H1 (cell line): ENCODE measurements around the gene PIF1. TPM values are rescaled to one million over a fixed set of nuclear protein-coding genes. Genes with fewer than 3 reads are reported as not detected.

Experiments
- CTCF ChIA-PET: fragments of 300-600 bp; sonication (Branson Sonifier 250); formaldehyde crosslinking; loops from one replicate; lab custom pipeline; 2021; ENCODE audit not compliant: partially characterized antibody; lab: Charles Lee
- POLR2A ChIA-PET: fragments of 300-600 bp; sonication (Branson Sonifier 250); formaldehyde crosslinking; loops from one replicate; lab custom pipeline; 2021; ENCODE audit warnings: inconsistent platforms; ENCODE audit not compliant: partially characterized antibody; lab: Charles Lee
- DNase-seq, 2 experiments: peaks; one replicate each; pipeline versions ENCODE4 v3.0.0 to v3.0.0-alpha.2; 2010 to 2022; ENCODE audit warnings: low spot score in 2 of 2, low read depth in 1 of 2, mixed read lengths in 1 of 2
- FAIRE-seq: peaks from 2 replicates; lab custom pipeline; 2011; peaks lifted over from hg19 to GRCh38; lab: Jason Lieb, UNC
- H2AFZ ChIP-seq: 2 replicates; pipeline ENCODE4 v1.8.1; 2012; ENCODE audit warnings: low read length, inconsistent platforms
- H2AK5ac ChIP-seq: 2 replicates; pipeline ENCODE4 v1.6.1; 2013; ENCODE audit warnings: low read depth, low read length
- H2BK120ac ChIP-seq: replicated peaks from 2 replicates; pipeline ENCODE3; 2013; ENCODE audit warnings: low read depth, low read length, inconsistent platforms
- H2BK12ac ChIP-seq: 2 replicates; pipeline ENCODE4 v1.6.1; 2013; ENCODE audit warnings: low read depth, low read length
- H2BK15ac ChIP-seq: 2 replicates; pipeline ENCODE4 v1.6.1; 2013; ENCODE audit warnings: low read length
- H2BK20ac ChIP-seq: 2 replicates; pipeline ENCODE4 v1.6.1; 2013; ENCODE audit warnings: low read length
- H2BK5ac ChIP-seq: 2 replicates; pipeline ENCODE4 v1.6.1; 2013; ENCODE audit warnings: low read depth, low read length
- H3K14ac ChIP-seq: 2 replicates; pipeline ENCODE4 v1.6.1; 2013; ENCODE audit warnings: inconsistent platforms; ENCODE audit not compliant: insufficient read length
- H3K18ac ChIP-seq: 2 replicates; pipeline ENCODE4 v1.6.1; 2013; ENCODE audit warnings: low read length; ENCODE audit errors: extremely low read depth
- H3K23ac ChIP-seq: 2 replicates; pipeline ENCODE4 v1.6.1; 2013; ENCODE audit warnings: inconsistent platforms; ENCODE audit not compliant: insufficient read length
- H3K23me2 ChIP-seq: 2 replicates; pipeline ENCODE4 v1.6.1; 2013; ENCODE audit warnings: low read depth, low read length
- H3K27ac ChIP-seq: 2 replicates; pipeline ENCODE4 v1.6.1; 2011; ENCODE audit warnings: low read depth, low read length, inconsistent platforms
- H3K27me3 ChIP-seq, 4 experiments: replicated peaks in 1 of 4; 1 replicate in 1 of 4; 2 replicates in 3 of 4; pipeline versions ENCODE4 v1.6.1 to v1.8.1; 2011 to 2013; ENCODE audit warnings: low read length in 3 of 4, mild to moderate bottlenecking in 3 of 4, inconsistent platforms in 2 of 4, mixed read lengths in 2 of 4, moderate library complexity in 1 of 4; ENCODE audit not compliant: control insufficient read depth in 3 of 4, insufficient read depth in 3 of 4; ENCODE audit errors: extremely low read depth in 1 of 4
- H3K36me3 ChIP-seq, 4 experiments: 2 replicates each; pipeline versions ENCODE4 v1.6.1 to v1.8.1; 2011 to 2013; ENCODE audit warnings: mild to moderate bottlenecking in 4 of 4, low read length in 3 of 4, moderate library complexity in 2 of 4, control low read depth in 1 of 4, inconsistent platforms in 1 of 4; ENCODE audit not compliant: insufficient read depth in 4 of 4, control insufficient read depth in 2 of 4
- H3K4ac ChIP-seq: replicated peaks from 2 replicates; pipeline ENCODE3; 2013; ENCODE audit warnings: low read length, low read depth, mixed read lengths, inconsistent platforms; ENCODE audit not compliant: insufficient read length
- H3K4me1 ChIP-seq, 4 experiments: replicated peaks in 1 of 4; 1 replicate in 1 of 4; 2 replicates in 3 of 4; pipeline versions ENCODE4 v1.6.1 to v1.8.1; 2011 to 2013; ENCODE audit warnings: low read length in 3 of 4, inconsistent platforms in 2 of 4, mixed read lengths in 1 of 4; ENCODE audit not compliant: insufficient read depth in 4 of 4, control insufficient read depth in 3 of 4
- H3K4me2 ChIP-seq, 2 experiments: 2 replicates each; pipeline versions ENCODE4 v1.6.1 to v1.8.1; 2011 to 2013; ENCODE audit warnings: low read depth in 2 of 2, low read length in 2 of 2, control low read depth in 1 of 2, inconsistent platforms in 1 of 2, mild to moderate bottlenecking in 1 of 2; ENCODE audit not compliant: insufficient read depth in 1 of 2
- H3K4me3 ChIP-seq, 4 experiments: fragments of 200-600, 300-600 bp in 1 of 4; sonication (generic), shearing (Covaris generic), sonication (Bioruptor Twin) in 1 of 4; 2 replicates each; pipeline versions ENCODE4 v1.5.1 to v1.8.1; 2011 to 2016; ENCODE audit warnings: low read length in 4 of 4, low read depth in 3 of 4, control low read depth in 2 of 4, inconsistent platforms in 2 of 4, mild to moderate bottlenecking in 2 of 4, mixed read lengths in 1 of 4, moderate library complexity in 1 of 4; ENCODE audit not compliant: insufficient read depth in 2 of 4; ENCODE audit errors: extremely low read depth in 1 of 4
- H3K56ac ChIP-seq: replicated peaks from 2 replicates; pipeline ENCODE3; 2013; ENCODE audit warnings: low read depth, mild to moderate bottlenecking, mixed read lengths, low read length, inconsistent platforms; ENCODE audit not compliant: insufficient read length
- H3K79me1 ChIP-seq: 2 replicates; pipeline ENCODE4 v1.6.1; 2013; ENCODE audit warnings: low read depth, low read length, control low read depth
- H3K79me2 ChIP-seq, 2 experiments: 2 replicates each; pipeline versions ENCODE4 v1.6.1 to v1.8.1; 2012 to 2013; ENCODE audit warnings: low read length in 2 of 2, mild to moderate bottlenecking in 2 of 2, inconsistent platforms in 1 of 2; ENCODE audit not compliant: insufficient read depth in 2 of 2, control insufficient read depth in 1 of 2
- H3K9ac ChIP-seq, 4 experiments: replicated peaks in 1 of 4; 1 replicate in 1 of 4; 2 replicates in 3 of 4; pipeline versions ENCODE4 v1.6.1 to v1.8.1; 2011 to 2013; ENCODE audit warnings: low read depth in 3 of 4, low read length in 3 of 4, control low read depth in 2 of 4, mild to moderate bottlenecking in 2 of 4, moderate library complexity in 2 of 4, inconsistent platforms in 1 of 4; ENCODE audit errors: extremely low read depth in 1 of 4
- H3K9me3 ChIP-seq, 2 experiments: 2 replicates each; pipeline versions ENCODE4 v1.6.1 to v1.8.1; 2012 to 2013; ENCODE audit warnings: mild to moderate bottlenecking in 2 of 2, moderate library complexity in 2 of 2, control low read depth in 1 of 2, inconsistent platforms in 1 of 2, low read depth in 1 of 2, low read length in 1 of 2, mixed read lengths in 1 of 2; ENCODE audit not compliant: insufficient read depth in 2 of 2
- H4K20me1 ChIP-seq, 2 experiments: replicated peaks in 1 of 2; 2 replicates each; pipeline versions ENCODE3 to v1.8.1; 2011 to 2013; ENCODE audit warnings: inconsistent platforms in 2 of 2, low read length in 2 of 2, mild to moderate bottlenecking in 1 of 2; ENCODE audit not compliant: insufficient read depth in 2 of 2, control insufficient read depth in 1 of 2
- H4K5ac ChIP-seq: 2 replicates; pipeline ENCODE4 v1.6.1; 2013; ENCODE audit warnings: low read length, low read depth, mixed read lengths, inconsistent platforms; ENCODE audit not compliant: insufficient read length
- H4K8ac ChIP-seq: 2 replicates; pipeline ENCODE4 v1.8.0; 2013; ENCODE audit warnings: mild to moderate bottlenecking, moderate library complexity, low read length, inconsistent platforms; ENCODE audit not compliant: insufficient read depth; ENCODE audit errors: extremely low read depth
- H4K91ac ChIP-seq: replicated peaks from 2 replicates; pipeline ENCODE3; 2013; ENCODE audit warnings: low read length, mixed read lengths, inconsistent platforms; ENCODE audit not compliant: insufficient read length
- BRCA1 ChIP-seq: IDR thresholded peaks from 2 replicates; pipeline ENCODE4 v1.6.1; 2012; ENCODE audit warnings: low read depth, low read length, improper control_type of control experiment
- CHD1 ChIP-seq: IDR thresholded peaks from 2 replicates; pipeline ENCODE4 v1.6.1; 2012; ENCODE audit warnings: low read depth, low read length, improper control_type of control experiment
- NRF1 ChIP-seq: IDR thresholded peaks from 2 replicates; pipeline ENCODE4 v1.6.1; 2011; ENCODE audit warnings: mild to moderate bottlenecking, low read depth, low read length, improper control_type of control experiment
- SIRT6 ChIP-seq: IDR thresholded peaks from one replicate; pipeline ENCODE4 v1.7.1; 2012; ENCODE audit warnings: low read length, inconsistent platforms
- SP1 ChIP-seq: IDR thresholded peaks from 2 replicates; pipeline ENCODE4 v1.6.1; 2011; ENCODE audit warnings: low read depth, low read length
- WGBS, 2 experiments: shearing (Covaris generic) in 1 of 2; methylation state at CpG; one replicate each; pipeline versions ENCODE4 v1.1.6 to v1.1.7; 2013 to 2015; ENCODE audit warnings: low lambda C conversion rate in 2 of 2, mixed read lengths in 2 of 2, inconsistent platforms in 1 of 2, low coverage in 1 of 2, missing lambda C conversion rate in 1 of 2; ENCODE audit not compliant: insufficient replicate concordance in 2 of 2, insufficient coverage in 1 of 2, insufficient read length in 1 of 2; ENCODE audit errors: extremely low coverage in 1 of 2, missing lambda C conversion rate in 1 of 2; 5-methylcytosine and 5-hydroxymethylcytosine counted together
- polyA plus RNA-seq, 7 experiments: library from polyadenylated mRNA; depleted of rRNA in 3 of 7; stranded (reverse) in 5 of 7; unstranded in 2 of 7; fragments of >200 nt in 5 of 7; fragments of 200-250 nt in 2 of 7; gene quantifications; 1 replicate in 5 of 7; 2 replicates in 1 of 7; 4 replicates in 1 of 7; pipeline versions ENCODE4 v1.2.1 to v1.2.3, GENCODE V29; 2011 to 2013; ENCODE audit warnings: missing spikeins in 2 of 7, mixed read lengths in 2 of 7
- total RNA-seq: library from RNA; stranded (reverse); fragmentation: NEBNext Ultra II Directional; extraction: Animal tissue kit (Norgen Biotek cat#: 25700); gene quantifications from 2 replicates; pipeline ENCODE4 v1.2.1, GENCODE V29; 2021
- TF ChIP-seq, protein P1 (sequence below): IDR thresholded peaks from 2 replicates; pipeline ENCODE4 v1.6.1; 2011; ENCODE audit warnings: low read length, improper control_type of control experiment

Gene PIF1
- total and polyA plus RNA-seq, 2 of the 8 experiments (the other 6 are each of a cell fraction or from before 2014, with no cell fraction given), result 73.3 to 138 TPM

- H3K27ac ChIP-seq, result no peak overlapping the region
- H3K9me3 ChIP-seq, result no peaks in the 10 kb centered on the region
- CTCF ChIA-PET, result interaction anchor here (0.8 to 1.6 kb wide), 10 partner anchors 13 to 54 kb away, joined by 3 to 4 read pairs (median 3); no protein-coding TSS in a partner anchor
Measured at GRCh38 chr15:64864068-64864467, 38.6 kb upstream of the PIF1 start.

More at GRCh38 chr15:64864068-64864467, 38.6 kb upstream of the PIF1 start:
- Histone ChIP-seq H2AK5ac (0 out of 2 replicates have a peak overlapping the region, but pooled peaks have one; percentile 15), H3K14ac (no peak overlapping the region), H2BK15ac (no peak overlapping the region), H3K36me3 (peaks cover 9 to 18% (median 14%) of the 10 kb centered on the region in 4 experiments; a peak in 6 of 8 replicates), H2BK5ac (peak overlapping the region; percentile 35; the same call in 1 of the 2 replicates), H3K4me1 (peaks cover 5 to 25% (median 15%) of the 10 kb centered on the region in 4 experiments), H4K91ac (no peak overlapping the region), H3K18ac (no peak overlapping the region), H3K27me3 (no peaks in the 10 kb centered on the region), H3K79me1 (peaks cover 11% of the 10 kb centered on the region), H3K4ac (no peak overlapping the region), H3K4me2 (no peak overlapping the region), H4K20me1 (peaks cover 0 to 12% of the 10 kb centered on the region in 2 experiments), H2AFZ (no peak overlapping the region), H4K8ac (no peak overlapping the region), H4K5ac (no peak overlapping the region), H2BK12ac (no peak overlapping the region), H2BK20ac (no peak overlapping the region), H3K56ac (no peak overlapping the region), H3K23me2 (no peaks in the 10 kb centered on the region), H3K4me3 (no peak overlapping the region), H3K23ac (no peak overlapping the region), H2BK120ac (no peak overlapping the region), H3K79me2 (peaks cover 0 to 4% of the 10 kb centered on the region in 2 experiments; a peak in 1 of 4 replicates), H3K9ac (no peak overlapping the region)
- 88% methylated on average over 1 of the region's 1 CpG; no CpG with 5 or more reads in 1 of the 2 experiments for WGBS, 2 experiments
- FAIRE-seq (no peak), DNase-seq (no peak)
- POLR2A ChIA-PET, result interaction anchor here (0.7 to 1.5 kb wide), 7 partner anchors 8 to 55 kb away, joined by 3 to 5 read pairs (median 3); no protein-coding TSS in a partner anchor
- TF ChIP-seq, protein P1, sequence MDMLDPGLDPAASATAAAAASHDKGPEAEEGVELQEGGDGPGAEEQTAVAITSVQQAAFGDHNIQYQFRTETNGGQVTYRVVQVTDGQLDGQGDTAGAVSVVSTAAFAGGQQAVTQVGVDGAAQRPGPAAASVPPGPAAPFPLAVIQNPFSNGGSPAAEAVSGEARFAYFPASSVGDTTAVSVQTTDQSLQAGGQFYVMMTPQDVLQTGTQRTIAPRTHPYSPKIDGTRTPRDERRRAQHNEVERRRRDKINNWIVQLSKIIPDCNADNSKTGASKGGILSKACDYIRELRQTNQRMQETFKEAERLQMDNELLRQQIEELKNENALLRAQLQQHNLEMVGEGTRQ, result no peak
- TF ChIP-seq CHD1 (no peak), BRCA1 (no peak), SIRT6 (no peak), NRF1 (no peak), SP1 (no peak)
